Cardiac fibroblast (primary cell): ENCODE results near the gene FGD3.

Experiments
- DNase-seq, 2 donors: peaks; one replicate each; pipeline versions ENCODE4 v3.0.0 to v3.0.0-alpha.2; 2010; ENCODE audit warnings: low read depth in 2 of 2
- H3K4me3 ChIP-seq, 2 donors: replicated peaks in 1 of 2; 1 replicate in 1 of 2; 2 replicates in 1 of 2; pipeline ENCODE4 v1.5.1; 2011; ENCODE audit warnings: low read depth in 2 of 2, low read length in 2 of 2, mild to moderate bottlenecking in 2 of 2, moderate library complexity in 1 of 2
- CTCF ChIP-seq: IDR thresholded peaks from one replicate; pipeline ENCODE4 v1.5.1; 2011; ENCODE audit warnings: low read depth, mild to moderate bottlenecking, low read length, inconsistent platforms

FGD3 gene

DNA sequence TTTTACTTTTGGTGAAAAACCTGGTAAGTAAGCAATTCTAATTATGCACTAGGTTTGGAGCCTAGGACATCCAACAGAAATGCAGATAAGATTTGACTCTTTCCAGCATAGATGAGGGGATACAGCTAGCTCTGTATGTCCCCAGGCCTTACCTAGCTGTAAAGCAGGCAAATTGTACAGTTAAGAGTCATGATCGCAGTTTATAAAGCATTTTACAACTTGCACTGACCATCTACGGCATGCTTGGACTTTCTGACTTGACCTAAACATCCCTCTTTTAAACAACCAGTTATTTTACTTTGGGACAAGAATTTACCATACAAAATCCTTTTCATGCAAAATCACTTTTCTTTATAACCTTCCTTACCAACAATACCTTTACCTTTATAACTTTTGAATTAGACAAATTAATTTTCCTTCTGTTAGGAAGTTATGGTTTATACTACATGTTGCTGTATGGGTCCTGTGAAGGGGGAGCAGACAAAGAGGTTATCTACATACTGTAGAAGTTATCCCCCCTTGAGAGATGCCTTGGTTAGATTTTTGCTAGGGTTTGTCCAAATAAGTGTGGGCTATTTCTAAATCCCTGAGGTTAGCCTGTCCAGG, 36.8 kb downstream of the FGD3 start:
- DNase-seq: peak in 1 of 2 donors; percentile 30
- H3K4me3 ChIP-seq: no peak overlapping the region
- TF ChIP-seq CTCF: no peak

DNA sequence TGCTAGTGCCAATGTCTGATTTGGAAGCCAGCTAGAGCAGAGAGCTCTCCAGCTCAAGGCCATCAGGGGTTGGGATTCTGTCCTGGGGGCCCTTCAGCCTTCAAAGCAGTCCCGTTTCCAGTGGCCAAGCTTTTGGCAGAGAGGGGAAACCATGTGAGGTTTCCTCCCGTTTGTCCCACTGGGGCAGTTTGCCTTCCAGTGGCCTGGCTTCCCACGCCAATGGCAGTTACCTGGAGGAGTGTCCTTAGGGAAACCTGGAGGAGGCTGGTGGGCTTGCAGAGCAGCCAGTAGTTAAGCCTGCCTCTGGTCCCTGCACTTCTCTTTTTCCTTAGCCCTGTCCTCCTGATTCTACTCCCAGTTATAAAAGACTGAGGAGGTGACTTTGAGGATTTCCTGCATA, 37.7 kb downstream of the FGD3 start:
- H3K4me3 ChIP-seq: no peak overlapping the region
- TF ChIP-seq CTCF: no peak
- no peak for DNase-seq

- peak; percentile 55 for TF ChIP-seq CTCF
- no peak overlapping the region for H3K4me3 ChIP-seq
- peak; percentile 14 to 38 for DNase-seq
Measured at GRCh38 chr9:92986176-92987119, 39.1 kb downstream of the FGD3 start.

- no peak for DNase-seq
- H3K4me3 ChIP-seq: no peak overlapping the region
- TF ChIP-seq CTCF: no peak
Measured at GRCh38 chr9:92988215-92988768, 41.0 kb downstream of the FGD3 start.

GRCh38 chr9:92989561-92989960, 42.2 kb downstream of the FGD3 start:
- TF ChIP-seq CTCF: no peak
- no peak overlapping the region for H3K4me3 ChIP-seq
- no peak for DNase-seq

- no peak for TF ChIP-seq CTCF
- DNase-seq: no peak
- no peak overlapping the region for H3K4me3 ChIP-seq
Measured at GRCh38 chr9:92990461-92990860, 43.1 kb downstream of the FGD3 start.
